Keratinocyte (primary cell): ENCODE data around the gene PRRT3. TPM values are rescaled to one million over a fixed set of nuclear protein-coding genes. Genes with fewer than 3 reads are reported as not detected.

Experiments
- DNase-seq: peaks from one replicate; pipeline ENCODE4 v3.0.0-alpha.2; 2011; ENCODE audit warnings: low read depth, missing footprints, low spot score
- FAIRE-seq: peaks from 2 replicates; lab custom pipeline; 2011; peaks lifted over from hg19 to GRCh38; lab: Jason Lieb, UNC
- H2AFZ ChIP-seq: 2 replicates; pipeline ENCODE4 v1.6.0; 2012; ENCODE audit warnings: low read length, control low read depth, inconsistent platforms; ENCODE audit not compliant: control insufficient read depth
- H3K27ac ChIP-seq: 2 replicates; pipeline ENCODE4 v1.5.1; 2011; ENCODE audit warnings: low read length; ENCODE audit not compliant: control insufficient read depth, insufficient read depth
- H3K27me3 ChIP-seq: 3 replicates; pipeline ENCODE4 v1.6.0; 2011; ENCODE audit warnings: low read length; ENCODE audit not compliant: control insufficient read depth, insufficient read depth; ENCODE audit errors: extremely low read depth
- H3K36me3 ChIP-seq, 2 experiments: 2 replicates in 1 of 2; 3 replicates in 1 of 2; pipeline ENCODE4 v1.5.1; 2011; ENCODE audit warnings: low read length in 2 of 2, mild to moderate bottlenecking in 1 of 2; ENCODE audit not compliant: control insufficient read depth in 2 of 2, insufficient read depth in 2 of 2; ENCODE audit errors: extremely low read depth in 1 of 2
- H3K4me1 ChIP-seq: 3 replicates; pipeline ENCODE4 v1.5.1; 2011; ENCODE audit warnings: low read length; ENCODE audit not compliant: control insufficient read depth, insufficient read depth; ENCODE audit errors: extremely low read depth
- H3K4me2 ChIP-seq: 3 replicates; pipeline ENCODE4 v1.6.0; 2011; ENCODE audit warnings: low read depth, low read length; ENCODE audit not compliant: control insufficient read depth, insufficient read depth; ENCODE audit errors: extremely low read depth
- H3K4me3 ChIP-seq, 3 experiments: fragments of 200-600 bp in 1 of 3; sonication (generic) in 1 of 3; 2 replicates in 2 of 3; 3 replicates in 1 of 3; pipeline ENCODE4 v1.5.1; 2011 to 2016; ENCODE audit warnings: low read length in 3 of 3, mild to moderate bottlenecking in 3 of 3, control low read depth in 2 of 3, inconsistent platforms in 1 of 3, low read depth in 1 of 3, mixed read lengths in 1 of 3, mixed run types in 1 of 3, moderate library complexity in 1 of 3; ENCODE audit not compliant: control insufficient read depth in 2 of 3, insufficient read depth in 2 of 3; ENCODE audit errors: extremely low read depth in 1 of 3
- H3K79me2 ChIP-seq: 2 replicates; pipeline ENCODE4 v1.6.0; 2012; ENCODE audit warnings: low read length; ENCODE audit not compliant: control insufficient read depth, insufficient read depth
- H3K9ac ChIP-seq: 3 replicates; pipeline ENCODE4 v1.6.0; 2011; ENCODE audit warnings: low read length; ENCODE audit not compliant: control insufficient read depth, insufficient read depth; ENCODE audit errors: extremely low read depth
- H3K9me1 ChIP-seq: 3 replicates; pipeline ENCODE4 v1.6.0; 2011; ENCODE audit warnings: low read length; ENCODE audit not compliant: control insufficient read depth, insufficient read depth; ENCODE audit errors: extremely low read depth
- H3K9me3 ChIP-seq: 2 replicates; pipeline ENCODE4 v1.5.1; 2012; ENCODE audit warnings: low read depth, low read length; ENCODE audit not compliant: control insufficient read depth
- H4K20me1 ChIP-seq: 3 replicates; pipeline ENCODE4 v1.6.0; 2011; ENCODE audit warnings: low read length; ENCODE audit not compliant: control insufficient read depth, insufficient read depth; ENCODE audit errors: extremely low read depth
- EZH2 ChIP-seq: IDR thresholded peaks from one replicate; pipeline ENCODE4 v1.6.1; 2012; ENCODE audit warnings: inconsistent platforms, mild to moderate bottlenecking, low read length, moderate library complexity
- dilution Hi-C: fragments of 300-500 bp; cut with MboI; formaldehyde crosslinking; loops from one replicate; pipeline ENCODE4 v1.7.0; 2020; ENCODE audit warnings: low sequenced_read_pairs; ENCODE audit not compliant: extremely low pct_ligation_motif_present
- polyA plus RNA-seq, 5 experiments: library from polyadenylated mRNA; depleted of rRNA in 3 of 5; stranded (reverse) in 3 of 5; stranded (forward) in 1 of 5; unstranded in 1 of 5; fragments of >200 nt; gene quantifications; 1 replicate in 1 of 5; 2 replicates in 3 of 5; 3 replicates in 1 of 5; pipeline versions ENCODE4 v1.2.1 to v1.2.3, GENCODE V29; 2011 to 2012; ENCODE audit warnings: missing spikeins in 2 of 5, low read depth in 1 of 5, low replicate concordance in 1 of 5
- TF ChIP-seq, protein P1 (sequence below), 3 experiments: IDR thresholded peaks in 1 of 3; conservative IDR thresholded peaks in 1 of 3; optimal IDR thresholded peaks in 1 of 3; 2 replicates in 2 of 3; 3 replicates in 1 of 3; pipeline versions ENCODE3 to v1.5.1; 2011; ENCODE audit warnings: low read length in 3 of 3, mild to moderate bottlenecking in 3 of 3, moderate library complexity in 2 of 3, control low read depth in 1 of 3, inconsistent platforms in 1 of 3; ENCODE audit not compliant: insufficient read depth in 2 of 3; ENCODE audit errors: extremely low read depth in 1 of 3

PRRT3 gene
- polyA plus RNA-seq, 1 donor (not counting 4 experiments of a cell fraction or from before 2014, with no cell fraction given): 0.22 TPM

DNA sequence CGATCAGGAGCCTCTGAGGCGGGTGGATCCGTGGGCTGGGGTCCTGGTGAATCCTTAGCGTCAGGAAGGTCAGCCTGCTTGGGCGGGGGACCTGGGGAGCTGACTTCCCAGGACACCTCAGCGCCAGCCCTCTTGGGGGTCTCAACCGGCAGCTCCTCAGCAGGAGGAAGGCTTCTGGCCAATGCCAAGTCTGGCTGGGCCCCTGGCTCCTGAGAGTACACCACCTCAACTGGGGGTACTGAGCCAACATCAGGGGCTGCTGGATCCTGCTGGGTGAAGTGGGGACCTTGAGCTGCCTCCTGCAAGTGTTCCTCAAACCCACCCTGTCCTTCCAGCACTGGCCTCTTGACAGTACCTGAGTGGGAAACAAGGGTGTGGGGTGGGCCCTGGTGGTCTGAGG is 3.1 kb downstream of the PRRT3 start:
- Histone ChIP-seq H3K9me1 (no peaks in the 10 kb centered on the region), H3K9ac (no peak overlapping the region), H2AFZ (no peak overlapping the region), H3K4me1 (peaks cover 5% of the 10 kb centered on the region), H3K36me3 (peaks cover 0 to 6% of the 10 kb centered on the region in 2 experiments), H3K79me2 (no peaks in the 10 kb centered on the region), H3K27ac (no peak overlapping the region), H3K9me3 (no peaks in the 10 kb centered on the region), H3K4me3 (no peak overlapping the region), H4K20me1 (no peaks in the 10 kb centered on the region), H3K4me2 (no peak overlapping the region), H3K27me3 (no peaks in the 10 kb centered on the region)
- TF ChIP-seq, protein P1, sequence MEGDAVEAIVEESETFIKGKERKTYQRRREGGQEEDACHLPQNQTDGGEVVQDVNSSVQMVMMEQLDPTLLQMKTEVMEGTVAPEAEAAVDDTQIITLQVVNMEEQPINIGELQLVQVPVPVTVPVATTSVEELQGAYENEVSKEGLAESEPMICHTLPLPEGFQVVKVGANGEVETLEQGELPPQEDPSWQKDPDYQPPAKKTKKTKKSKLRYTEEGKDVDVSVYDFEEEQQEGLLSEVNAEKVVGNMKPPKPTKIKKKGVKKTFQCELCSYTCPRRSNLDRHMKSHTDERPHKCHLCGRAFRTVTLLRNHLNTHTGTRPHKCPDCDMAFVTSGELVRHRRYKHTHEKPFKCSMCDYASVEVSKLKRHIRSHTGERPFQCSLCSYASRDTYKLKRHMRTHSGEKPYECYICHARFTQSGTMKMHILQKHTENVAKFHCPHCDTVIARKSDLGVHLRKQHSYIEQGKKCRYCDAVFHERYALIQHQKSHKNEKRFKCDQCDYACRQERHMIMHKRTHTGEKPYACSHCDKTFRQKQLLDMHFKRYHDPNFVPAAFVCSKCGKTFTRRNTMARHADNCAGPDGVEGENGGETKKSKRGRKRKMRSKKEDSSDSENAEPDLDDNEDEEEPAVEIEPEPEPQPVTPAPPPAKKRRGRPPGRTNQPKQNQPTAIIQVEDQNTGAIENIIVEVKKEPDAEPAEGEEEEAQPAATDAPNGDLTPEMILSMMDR (optimal IDR thresholded peaks at IDR 0.05 in 1 of 3, IDR thresholded peaks at IDR 0.05 in 1 of 3, conservative IDR thresholded peaks at IDR 0.05 in 1 of 3; ENCODE audit: extremely low read depth in 1 of 3, insufficient read depth in 2 of 3, low read length in 3 of 3): no peak
- no peak for TF ChIP-seq EZH2
- DNase-seq: no peak
- FAIRE-seq: no peak
- dilution Hi-C loops: no loop called here

DNA sequence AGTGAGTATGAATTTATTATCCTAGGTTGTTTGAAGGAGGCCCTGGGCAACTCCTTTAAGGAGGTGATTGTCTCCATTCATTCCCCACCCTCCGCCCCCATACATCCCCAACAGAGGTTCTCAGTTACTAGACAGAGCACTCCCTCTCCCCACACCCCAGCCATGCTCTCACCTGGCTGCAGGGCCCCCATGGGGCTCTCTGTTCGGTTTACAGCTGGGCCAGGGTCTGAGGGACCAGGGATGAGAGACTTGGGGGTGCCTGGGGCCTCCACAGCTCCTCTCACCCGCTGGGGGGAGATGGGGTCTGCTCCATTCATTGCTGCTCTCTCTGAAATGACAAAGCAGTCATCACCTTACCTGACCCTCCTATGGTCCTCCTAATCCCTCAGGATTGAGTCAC is 3.6 kb downstream of the PRRT3 start:
- dilution Hi-C loops: no loop called here
- FAIRE-seq (no peak), DNase-seq (no peak)
- Histone ChIP-seq H2AFZ (no peak overlapping the region), H3K27me3 (no peaks in the 10 kb centered on the region), H3K27ac (no peak overlapping the region), H3K4me1 (peaks cover 5% of the 10 kb centered on the region), H3K9ac (no peak overlapping the region), H3K4me2 (no peak overlapping the region), H3K4me3 (no peak overlapping the region), H3K9me3 (no peaks in the 10 kb centered on the region), H3K79me2 (no peaks in the 10 kb centered on the region), H3K9me1 (no peaks in the 10 kb centered on the region), H4K20me1 (no peaks in the 10 kb centered on the region), H3K36me3 (peaks cover 0 to 11% of the 10 kb centered on the region in 2 experiments)
- TF ChIP-seq EZH2: no peak
- TF ChIP-seq, protein P1 (optimal IDR thresholded peaks at IDR 0.05 in 1 of 3, IDR thresholded peaks at IDR 0.05 in 1 of 3, conservative IDR thresholded peaks at IDR 0.05 in 1 of 3; ENCODE audit: extremely low read depth in 1 of 3, insufficient read depth in 2 of 3, low read length in 3 of 3): no peak
